ENCODE data around the gene ITGA2B. TPM values are rescaled to one million over a fixed set of nuclear protein-coding genes. Genes with fewer than 3 reads are reported as not detected.

Gene ITGA2B
- total and polyA plus RNA-seq, 2 of the 13 experiments (the other 11 are each of a cell fraction or from before 2014, with no cell fraction given): 0.38 to 1.1 TPM

GRCh38 chr17:44350733-44351226 lies 38.7 kb downstream of the ITGA2B start (continued):
- TF ChIP-seq ZNF17 (CRISPR knock-in tag; IDR thresholded peaks at IDR 0.05): no peak
- TF ChIP-seq CBX5 (CRISPR knock-in tag; IDR thresholded peaks at IDR 0.05; ENCODE audit: borderline replicate concordance): 0 out of 2 replicates have a peak, but pooled peaks have one; percentile 36
- no peak for TF ChIP-seq KMT2B (CRISPR knock-in tag; IDR thresholded peaks at IDR 0.05)
- TF ChIP-seq ATM (IDR thresholded peaks at IDR 0.05; ENCODE audit: borderline replicate concordance): no peak
- no peak for TF ChIP-seq ZNF720 (CRISPR knock-in tag; IDR thresholded peaks at IDR 0.05)
- no peak for TF ChIP-seq ZNF672 (CRISPR knock-in tag; IDR thresholded peaks at IDR 0.05)
- TF ChIP-seq ZNF768 (CRISPR knock-in tag; IDR thresholded peaks at IDR 0.05): peak; percentile 49; the same call in 1 of the 2 replicates
- peak; percentile 59; the same call in 1 of the 2 replicates for TF ChIP-seq NFKB2 (CRISPR knock-in tag; IDR thresholded peaks at IDR 0.05; ENCODE audit: borderline replicate concordance)
- TF ChIP-seq ATRX (CRISPR knock-in tag; IDR thresholded peaks at IDR 0.05; ENCODE audit: borderline replicate concordance): 0 out of 2 replicates have a peak, but pooled peaks have one; percentile 27
- no peak for TF ChIP-seq JUNB (CRISPR knock-in tag; IDR thresholded peaks at IDR 0.05; ENCODE audit: borderline replicate concordance)
- TF ChIP-seq REXO4 (CRISPR knock-in tag; IDR thresholded peaks at IDR 0.05; ENCODE audit: borderline replicate concordance): no peak
- TF ChIP-seq NCOR1 (IDR thresholded peaks at IDR 0.05; ENCODE audit: borderline replicate concordance, low read length): no peak
- TF ChIP-seq KDM1A (CRISPR knock-in tag; IDR thresholded peaks at IDR 0.05): no peak
- no peak for TF ChIP-seq MAF1 (CRISPR knock-in tag; IDR thresholded peaks at IDR 0.05; ENCODE audit: borderline replicate concordance)
- TF ChIP-seq U2AF2 (IDR thresholded peaks at IDR 0.05; ENCODE audit: low read depth, low read length): no peak
- no peak for TF ChIP-seq ZNF543 (CRISPR knock-in tag; IDR thresholded peaks at IDR 0.05)
- no peak for TF ChIP-seq RBM22 (optimal IDR thresholded peaks at IDR 0.05; ENCODE audit: low read length)
- TF ChIP-seq DBP (CRISPR knock-in tag; IDR thresholded peaks at IDR 0.05; ENCODE audit: not compliant biosample characterization): no peak
- no peak for TF ChIP-seq ZNF10 (CRISPR knock-in tag; IDR thresholded peaks at IDR 0.05; ENCODE audit: borderline replicate concordance, low read depth)
- TF ChIP-seq SOX5 (CRISPR knock-in tag; IDR thresholded peaks at IDR 0.05; ENCODE audit: borderline replicate concordance): no peak
- TF ChIP-seq ZMYM2 (CRISPR knock-in tag; IDR thresholded peaks at IDR 0.05): no peak
- TF ChIP-seq REST (IDR thresholded peaks at IDR 0.05; ENCODE audit: borderline replicate concordance in 1 of 2, low read depth in 1 of 2, low read length in 2 of 2): no peak
- no peak for TF ChIP-seq ZHX1 (CRISPR knock-in tag; IDR thresholded peaks at IDR 0.05; ENCODE audit: low read depth)
- TF ChIP-seq NFATC3 (CRISPR knock-in tag; IDR thresholded peaks at IDR 0.05): no peak
